ENCODE results near the gene F13A1.

DNA sequence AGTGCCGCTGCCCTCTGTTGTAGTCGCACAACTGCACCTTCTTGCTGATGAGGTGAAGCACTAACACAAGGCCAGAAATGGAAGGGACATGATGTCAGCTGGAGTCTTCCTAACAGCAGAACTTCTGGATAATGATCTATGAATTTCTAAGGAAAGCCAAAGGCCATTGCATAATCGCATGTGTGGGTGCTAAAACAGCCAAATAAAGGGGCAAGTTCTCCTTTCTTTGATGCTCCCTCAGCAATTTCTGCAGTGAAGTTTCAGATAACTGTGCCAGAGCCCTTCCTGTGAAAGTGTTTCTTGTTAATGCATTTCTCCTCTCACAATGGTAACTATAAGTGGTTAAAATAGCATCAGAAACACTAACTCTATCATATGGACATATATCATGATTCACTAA lies 8.0 kb upstream of the F13A1 start:
- TF ChIP-seq CTCF (IDR thresholded peaks at IDR 0.05) (no peak), POLR2A (IDR thresholded peaks at IDR 0.05) (no peak), EP300 (IDR thresholded peaks at IDR 0.05) (no peak)

Measured in suprapubic skin (tissue), 3 donors.